Lung (tissue), 12 donors: ENCODE results near the gene LGR6. TPM values are rescaled to one million over a fixed set of nuclear protein-coding genes. Genes with fewer than 3 reads are reported as not detected.
"Not testable (repeated sequence)": the region's sequence is repeated elsewhere in the genome, so short reads cannot be mapped to it uniquely, and the experiment has no call there.

ENCODE experiments used
- ATAC-seq: fragments of 200-7000 bp; cut with Tn5 transposase; one replicate; pipeline ENCODE4 v1.9.1; 2020; ENCODE audit warnings: moderate number of reproducible peaks; ENCODE audit not compliant: insufficient read depth, low FRiP score
- DNase-seq, 3 donors: peaks; one replicate each; pipeline ENCODE4 v3.0.0-alpha.2; 2013 to 2017
- H3K27ac ChIP-seq, 2 donors: one replicate each; pipeline ENCODE4 v1.5.1; 2013; ENCODE audit warnings: mild to moderate bottlenecking in 2 of 2, moderate library complexity in 2 of 2, control low read depth in 1 of 2, inconsistent platforms in 1 of 2, low read depth in 1 of 2, low read length in 1 of 2
- H3K27me3 ChIP-seq, 3 donors: one replicate each; pipeline ENCODE4 v1.5.1; 2013; ENCODE audit warnings: low read length in 2 of 3; ENCODE audit not compliant: control insufficient read depth in 3 of 3, insufficient read depth in 3 of 3
- H3K36me3 ChIP-seq, 4 donors: one replicate each; pipeline ENCODE4 v1.5.1; 2013; ENCODE audit warnings: low read length in 4 of 4, mild to moderate bottlenecking in 1 of 4, moderate library complexity in 1 of 4; ENCODE audit not compliant: control insufficient read depth in 4 of 4, insufficient read depth in 4 of 4
- H3K4me1 ChIP-seq, 5 donors: one replicate each; pipeline ENCODE4 v1.5.1; 2013; ENCODE audit warnings: low read length in 5 of 5, mild to moderate bottlenecking in 2 of 5, moderate library complexity in 1 of 5; ENCODE audit not compliant: control insufficient read depth in 5 of 5, insufficient read depth in 5 of 5
- H3K4me3 ChIP-seq: one replicate; pipeline ENCODE4 v1.5.1; 2013; ENCODE audit warnings: mild to moderate bottlenecking, control low read depth, moderate library complexity
- H3K9ac ChIP-seq, 2 donors: one replicate each; pipeline ENCODE4 v1.5.1; 2013; ENCODE audit warnings: low read length in 2 of 2, control low read depth in 1 of 2; ENCODE audit not compliant: insufficient read depth in 1 of 2
- H3K9me3 ChIP-seq, 4 donors: one replicate each; pipeline ENCODE4 v1.5.1; 2013; ENCODE audit warnings: low read length in 3 of 4, mild to moderate bottlenecking in 1 of 4, moderate library complexity in 1 of 4; ENCODE audit not compliant: control insufficient read depth in 4 of 4, insufficient read depth in 3 of 4
- WGBS, 2 donors: extraction: QIAGEN DNeasy Blood & Tissue Kit; methylation state at CpG; one replicate each; pipeline ENCODE4 v1.1.7; 2013; 5-methylcytosine and 5-hydroxymethylcytosine counted together
- polyA plus RNA-seq, 2 donors: library from polyadenylated mRNA; stranded (reverse); fragments of 200-250 nt; gene quantifications; one replicate each; pipeline ENCODE4 v1.2.1, GENCODE V29; 2013
- total RNA-seq, 2 donors: library from RNA; depleted of rRNA in 1 of 2; stranded (reverse); fragments of >200 nt in 1 of 2; gene quantifications; one replicate each; pipeline ENCODE4 v1.2.1, GENCODE V29; 2014 to 2021
- TF ChIP-seq, protein P1 (sequence below): IDR thresholded peaks from 2 replicates; pipeline ENCODE4 v1.5.1; 2012; ENCODE audit warnings: mild to moderate bottlenecking; ENCODE audit errors: control extremely low read depth, extremely low read depth
- donor health status: control.
- donor health status: control.
- donor health status: Bipolar disorder and iron deficiency.
- donor health status: healthy.
- donor health status: DM: yes; HTN: yes; CAD: no.

Gene LGR6
- total and polyA plus RNA-seq, 4 donors, result 0.57 to 4.1 (median 1.3) TPM

GRCh38 chr1:202189918-202190715 lies 3.5 kb upstream of the LGR6 start:
- DNase-seq (no peak), ATAC-seq (no peak)
- Histone ChIP-seq H3K4me1 (peaks cover 0 to 6% (median 2%) of the 10 kb centered on the region in 5 donors), H3K4me3 (no peak overlapping the region), H3K36me3 (no peaks in the 10 kb centered on the region), H3K9me3 (no peaks in the 10 kb centered on the region), H3K9ac (no peak overlapping the region), H3K27me3 (peaks cover 0 to 20% (median 9%) of the 10 kb centered on the region in 3 donors), H3K27ac (no peak overlapping the region)
- WGBS, 2 donors, result 83 to 89% methylated on average over 7 of the region's 7 CpGs
- TF ChIP-seq, protein P1, sequence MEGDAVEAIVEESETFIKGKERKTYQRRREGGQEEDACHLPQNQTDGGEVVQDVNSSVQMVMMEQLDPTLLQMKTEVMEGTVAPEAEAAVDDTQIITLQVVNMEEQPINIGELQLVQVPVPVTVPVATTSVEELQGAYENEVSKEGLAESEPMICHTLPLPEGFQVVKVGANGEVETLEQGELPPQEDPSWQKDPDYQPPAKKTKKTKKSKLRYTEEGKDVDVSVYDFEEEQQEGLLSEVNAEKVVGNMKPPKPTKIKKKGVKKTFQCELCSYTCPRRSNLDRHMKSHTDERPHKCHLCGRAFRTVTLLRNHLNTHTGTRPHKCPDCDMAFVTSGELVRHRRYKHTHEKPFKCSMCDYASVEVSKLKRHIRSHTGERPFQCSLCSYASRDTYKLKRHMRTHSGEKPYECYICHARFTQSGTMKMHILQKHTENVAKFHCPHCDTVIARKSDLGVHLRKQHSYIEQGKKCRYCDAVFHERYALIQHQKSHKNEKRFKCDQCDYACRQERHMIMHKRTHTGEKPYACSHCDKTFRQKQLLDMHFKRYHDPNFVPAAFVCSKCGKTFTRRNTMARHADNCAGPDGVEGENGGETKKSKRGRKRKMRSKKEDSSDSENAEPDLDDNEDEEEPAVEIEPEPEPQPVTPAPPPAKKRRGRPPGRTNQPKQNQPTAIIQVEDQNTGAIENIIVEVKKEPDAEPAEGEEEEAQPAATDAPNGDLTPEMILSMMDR, result no peak

- H3K9me3 ChIP-seq, H3K9ac ChIP-seq, DNase-seq, H3K36me3 ChIP-seq, H3K27ac ChIP-seq, H3K4me3 ChIP-seq, H3K4me1 ChIP-seq, ATAC-seq: not testable (repeated sequence)
- WGBS, 2 donors, result 89% methylated on average over 15 to 21 of the region's 33 CpGs
- H3K27me3 ChIP-seq, result peaks cover 0 to 27% (median 12%) of the 10 kb centered on the region in 3 donors
These were observed 2.2 kb upstream of the LGR6 start for GRCh38 chr1:202191391-202191790.

DNA sequence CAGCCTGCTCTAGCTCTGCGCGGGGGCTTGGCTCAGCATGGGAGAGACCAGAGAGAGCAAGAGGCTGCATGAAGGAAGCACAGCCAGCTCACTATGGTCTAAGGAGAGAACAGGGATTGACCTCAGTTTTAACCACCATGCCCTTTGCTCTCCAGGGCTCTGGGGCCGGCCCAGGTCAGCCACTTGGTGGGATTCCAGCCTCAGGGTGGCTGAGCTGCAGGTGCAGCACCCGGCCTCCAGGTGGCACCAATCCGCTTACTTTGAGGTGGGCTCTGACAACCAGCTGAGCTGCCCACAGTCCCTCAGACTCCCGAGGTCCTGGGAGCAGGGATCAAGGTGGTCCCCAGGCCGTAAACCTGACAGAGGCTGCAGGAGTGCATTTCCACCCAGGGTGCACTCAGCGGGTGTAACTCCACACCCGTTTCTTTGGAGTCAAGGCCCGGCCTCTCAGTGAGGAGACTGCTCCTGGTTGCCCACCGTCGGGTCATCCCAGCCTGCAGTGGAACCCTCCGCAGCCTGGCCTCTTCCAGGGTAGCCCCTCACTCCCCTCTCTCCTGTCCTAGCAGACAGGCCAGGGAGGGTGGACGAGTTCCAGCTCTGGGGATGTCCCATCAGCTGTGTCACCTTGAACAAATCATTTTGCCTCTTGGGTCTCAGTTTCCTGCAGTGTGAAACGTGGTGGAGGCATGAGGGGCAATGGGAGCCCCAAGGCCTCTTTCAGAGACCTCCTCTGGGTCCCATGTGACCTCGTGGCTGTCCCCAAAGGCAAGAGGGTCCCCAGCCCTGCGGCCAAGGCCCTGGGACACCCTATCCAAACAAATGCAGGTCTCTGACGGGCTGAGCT lies 607 bp upstream of the LGR6 start:
- no peaks in the 10 kb centered on the region for H3K9me3 ChIP-seq
- no peak overlapping the region for H3K4me3 ChIP-seq
- TF ChIP-seq, protein P1, result peak; percentile 60
- H3K36me3 ChIP-seq, result no peaks in the 10 kb centered on the region
- H3K9ac ChIP-seq, result no peak overlapping the region
- 27 to 33% methylated on average over 18 of the region's 18 CpGs for WGBS, 2 donors
- ATAC-seq (no peak), DNase-seq (peak; percentile 55 to 66 (median 61))
- H3K4me1 ChIP-seq, result peaks cover 0 to 6% (median 0%) of the 10 kb centered on the region in 5 donors
- peaks cover 0 to 27% (median 12%) of the 10 kb centered on the region in 3 donors for H3K27me3 ChIP-seq
- no peak overlapping the region for H3K27ac ChIP-seq

GRCh38 chr1:202194328-202194648 lies 689 bp downstream of the LGR6 start:
- Histone ChIP-seq H3K27me3 (peaks cover 0 to 27% (median 12%) of the 10 kb centered on the region in 3 donors), H3K9ac (no peak overlapping the region), H3K27ac (no peak overlapping the region), H3K4me3 (no peak overlapping the region), H3K36me3 (no peaks in the 10 kb centered on the region), H3K4me1 (peaks cover 0 to 6% (median 0%) of the 10 kb centered on the region in 5 donors), H3K9me3 (no peaks in the 10 kb centered on the region)
- WGBS, 2 donors, result 51 to 55% methylated on average over 7 to 11 of the region's 11 CpGs
- DNase-seq (no peak), ATAC-seq (no peak)
- TF ChIP-seq, protein P1, result no peak
